Activated T-helper 9 cell treated with anti-CD3 and anti-CD28 coated beads, Interleukin-2, amount 50 U/mL, for 16 hours (primary cell): ENCODE results near the gene RBPJ.

Experiments used
- DNase-seq: peaks from one replicate; pipeline ENCODE4 v3.0.0-alpha.2; 2020; ENCODE audit warnings: low read depth

The RBPJ gene

DNA sequence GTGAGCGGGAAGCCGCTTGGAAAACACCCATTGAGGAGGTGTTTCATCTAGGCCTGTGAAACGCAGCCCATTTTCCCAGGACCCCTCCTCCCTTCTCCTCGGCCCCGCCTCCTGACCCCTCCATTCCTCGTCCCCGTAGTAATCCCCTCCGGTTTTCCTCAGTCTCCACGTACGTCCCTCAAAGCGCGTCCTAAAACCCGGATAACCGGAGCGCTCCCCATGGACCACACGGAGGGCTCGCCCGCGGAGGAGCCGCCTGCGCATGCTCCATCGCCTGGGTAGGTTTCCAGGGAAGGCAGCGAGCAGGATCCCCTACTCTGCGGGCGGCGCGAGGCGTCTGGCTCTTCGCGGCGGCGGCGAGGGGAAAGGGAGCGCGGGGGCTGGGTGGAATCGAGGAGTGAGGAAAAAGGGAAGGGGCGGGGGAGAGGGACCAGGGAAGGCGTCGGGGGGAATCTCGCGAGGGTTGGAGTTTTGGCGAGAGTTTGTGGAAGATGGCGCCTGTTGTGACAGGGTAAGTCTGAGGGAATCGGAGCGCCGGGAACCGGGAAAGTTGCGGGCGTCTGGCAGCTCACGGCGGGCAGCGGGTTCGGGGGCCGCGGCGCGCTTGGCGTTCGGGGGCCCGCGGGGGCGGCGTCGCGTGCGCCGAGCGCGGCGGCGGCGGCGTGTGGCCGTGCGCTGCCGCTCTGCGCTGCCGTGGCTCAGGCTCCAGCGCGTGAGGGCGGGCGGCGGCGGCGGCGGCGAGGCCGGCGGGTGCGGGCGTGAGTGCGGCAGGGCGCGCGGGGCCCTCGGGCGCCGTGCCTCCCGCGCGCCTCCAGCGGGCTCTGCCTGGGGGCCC is at the start of gene RBPJ:
TSS of gene RBPJ (plus strand) at position 477 of the 835 bp plus-strand sequence. CDS start at position 492, 15 bp downstream.
- peak; percentile 73 for DNase-seq

GRCh38 chr4:26271703-26272102 is 49.1 kb upstream of the RBPJ start:
- DNase-seq, result no peak

- DNase-seq, result no peak
Observed at GRCh38 chr4:26272654-26273615, 47.9 kb upstream of the RBPJ start.

- DNase-seq, result no peak
Observed at GRCh38 chr4:26273616-26273980, 47.2 kb upstream of the RBPJ start.

GRCh38 chr4:26275281-26275680 is 45.5 kb upstream of the RBPJ start:
- DNase-seq, result no peak

- DNase-seq, result no peak
Observed at GRCh38 chr4:26279446-26279845, 41.4 kb upstream of the RBPJ start.

DNA sequence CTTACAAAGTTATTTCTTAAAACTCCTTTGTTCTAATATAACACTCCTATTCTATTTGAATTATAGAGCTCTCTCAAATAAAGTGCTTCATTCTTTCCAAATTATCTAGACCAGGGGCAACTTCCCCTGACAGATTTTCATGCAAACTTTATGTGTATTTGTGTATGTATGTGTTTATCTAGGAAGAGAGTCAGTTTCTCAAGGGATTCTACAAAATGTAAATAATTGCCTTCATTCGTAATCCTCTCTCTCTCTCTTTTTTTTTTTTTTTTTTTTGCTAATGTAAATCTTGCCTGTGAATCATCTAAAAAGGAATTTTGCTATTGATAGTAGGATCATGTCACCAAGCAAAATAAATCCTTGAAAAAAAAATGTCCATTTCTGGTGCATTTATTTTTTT is 38.9 kb upstream of the RBPJ start:
- DNase-seq, result no peak

DNA sequence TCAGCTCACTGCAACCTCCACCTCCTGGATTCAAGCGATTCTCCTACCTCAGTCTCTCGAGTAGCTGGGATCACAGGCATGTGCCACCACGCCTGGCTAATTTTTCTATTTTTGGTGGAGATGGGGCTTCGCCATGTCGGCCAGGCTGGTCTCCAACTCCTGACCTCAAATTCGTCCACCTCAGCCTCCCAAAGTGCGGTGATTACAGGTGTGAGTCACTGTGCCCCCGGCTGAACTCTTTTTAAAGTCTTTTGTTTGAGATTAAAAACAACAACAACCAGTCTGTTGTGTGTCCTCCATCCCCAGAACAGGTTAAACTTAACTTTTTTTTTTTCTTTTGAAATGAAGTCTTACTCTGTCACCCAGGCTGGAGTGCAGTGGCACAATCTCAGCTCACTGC is 36.3 kb upstream of the RBPJ start:
- no peak for DNase-seq

DNA sequence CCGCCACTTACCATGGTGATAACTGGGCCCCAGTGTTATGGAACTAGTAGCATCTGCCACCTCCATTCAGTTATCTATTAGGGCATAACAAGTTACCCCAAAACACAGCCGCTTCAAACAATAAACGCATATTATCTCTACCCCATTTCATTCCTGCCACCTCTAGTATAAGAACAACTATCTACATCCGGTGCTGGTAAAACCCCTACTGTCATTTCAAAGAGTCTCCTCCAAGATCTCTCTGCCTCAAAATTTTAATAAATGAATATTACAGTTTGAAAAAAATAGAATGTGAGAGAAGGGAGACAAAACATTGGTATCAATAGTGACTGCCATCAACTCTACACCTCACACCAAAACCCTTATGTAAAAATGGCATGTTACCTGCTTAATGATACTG is 35.5 kb upstream of the RBPJ start:
- DNase-seq, result no peak

DNA sequence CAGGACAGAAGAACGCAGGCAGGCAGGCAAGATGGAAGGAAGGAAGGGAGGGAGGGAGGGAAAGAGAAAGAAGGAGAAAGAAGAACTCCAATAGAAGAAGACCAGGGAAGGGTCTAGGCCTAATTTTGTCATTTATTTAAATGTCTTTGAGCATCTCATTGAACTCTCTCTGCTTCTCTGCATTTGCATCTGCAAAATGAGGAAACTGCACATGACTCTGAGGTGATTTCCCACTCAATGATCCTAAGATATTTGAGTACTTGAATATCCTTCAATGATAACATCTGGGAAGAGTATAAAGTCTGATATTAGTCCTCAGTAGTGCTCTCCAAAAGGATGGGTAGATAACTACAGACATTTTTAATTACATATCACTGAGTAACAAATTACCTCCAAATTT is 33.1 kb upstream of the RBPJ start:
- no peak for DNase-seq

DNA sequence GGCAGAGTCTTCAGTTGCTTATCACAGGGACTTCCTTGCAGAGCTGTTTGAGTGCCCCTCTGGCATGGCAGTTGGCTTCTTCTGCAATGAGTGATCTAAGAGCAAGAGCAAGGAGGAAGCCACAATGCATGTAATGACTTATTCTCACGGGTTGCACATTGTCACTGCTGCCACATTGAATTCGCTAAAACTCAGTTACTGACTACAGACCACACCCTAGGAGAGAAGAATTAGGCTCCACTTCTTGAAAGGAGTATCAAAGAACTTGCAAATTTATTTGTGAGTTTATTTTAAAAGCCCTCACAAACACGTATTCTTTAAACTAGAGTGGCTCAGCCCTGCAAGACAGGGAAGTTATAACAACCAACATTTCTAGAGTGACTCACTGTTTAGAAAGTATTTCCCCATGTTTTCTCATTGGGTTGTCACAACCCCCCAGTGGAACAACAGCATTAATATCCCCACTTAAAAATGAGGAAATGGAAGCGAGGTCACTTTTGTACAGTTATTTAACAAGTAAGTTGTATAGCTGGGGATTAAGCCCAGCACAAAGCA is 32.4 kb upstream of the RBPJ start:
- DNase-seq, result no peak

DNA sequence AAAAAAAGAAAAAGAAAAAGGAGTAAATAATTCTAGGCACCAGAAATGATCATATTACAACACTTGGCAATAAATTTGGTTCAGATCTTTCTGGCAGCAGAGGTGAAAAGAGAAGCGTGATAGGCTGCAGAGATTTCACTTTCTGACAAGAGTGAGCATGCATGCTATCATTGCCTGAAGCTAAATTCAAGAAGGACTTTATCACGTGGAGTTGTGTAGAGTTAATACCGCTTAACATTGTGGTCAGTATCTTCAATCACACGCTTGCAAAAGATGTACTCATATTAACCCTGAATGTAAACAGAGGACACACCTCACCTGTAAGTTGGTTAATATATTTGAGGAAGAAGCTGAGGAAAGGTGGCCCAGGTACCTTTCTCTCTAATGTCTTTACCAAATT is 31.4 kb upstream of the RBPJ start:
- DNase-seq, result no peak

- DNase-seq, result no peak
Observed at GRCh38 chr4:26290321-26290720, 30.5 kb upstream of the RBPJ start.

GRCh38 chr4:26294904-26295303 is 25.9 kb upstream of the RBPJ start:
- DNase-seq, result no peak

DNA sequence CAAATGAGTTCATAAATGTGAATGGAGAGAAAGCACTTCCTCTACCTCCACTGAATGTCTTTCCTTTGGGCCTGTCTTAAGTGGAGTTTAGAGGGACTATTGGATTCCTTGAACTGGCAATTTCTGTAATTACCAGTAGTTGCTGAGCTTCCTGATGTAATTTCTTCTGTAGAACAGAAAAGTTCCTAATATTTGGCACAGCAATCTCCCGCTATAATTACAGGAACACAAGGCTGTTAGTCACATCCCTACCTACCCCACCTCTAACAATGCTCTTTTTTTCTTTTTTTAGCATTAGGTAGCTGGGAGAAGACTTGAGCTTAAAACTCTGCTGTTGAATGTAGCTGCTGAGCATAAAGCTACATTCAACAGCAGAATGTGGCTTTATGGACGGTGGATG is 24.8 kb upstream of the RBPJ start:
- DNase-seq, result no peak

DNA sequence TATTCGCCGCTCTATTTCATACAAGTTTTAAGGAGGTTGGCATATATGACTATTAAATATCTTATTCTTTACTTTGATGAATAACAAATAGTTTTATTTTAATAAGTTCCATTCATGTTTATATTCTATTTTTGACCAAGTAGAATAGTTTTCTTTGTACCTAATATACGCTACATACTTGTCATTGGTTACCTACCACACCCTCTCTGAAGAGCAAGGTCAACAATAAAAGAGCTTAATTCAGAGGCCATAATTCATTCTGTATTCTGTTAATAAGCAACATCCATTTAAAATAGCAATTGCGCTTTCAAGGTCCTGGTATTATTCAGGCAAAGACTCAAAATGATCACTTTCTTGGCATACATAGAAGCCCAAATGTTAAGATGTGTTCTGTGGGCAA is 24.3 kb upstream of the RBPJ start:
- DNase-seq, result no peak

DNA sequence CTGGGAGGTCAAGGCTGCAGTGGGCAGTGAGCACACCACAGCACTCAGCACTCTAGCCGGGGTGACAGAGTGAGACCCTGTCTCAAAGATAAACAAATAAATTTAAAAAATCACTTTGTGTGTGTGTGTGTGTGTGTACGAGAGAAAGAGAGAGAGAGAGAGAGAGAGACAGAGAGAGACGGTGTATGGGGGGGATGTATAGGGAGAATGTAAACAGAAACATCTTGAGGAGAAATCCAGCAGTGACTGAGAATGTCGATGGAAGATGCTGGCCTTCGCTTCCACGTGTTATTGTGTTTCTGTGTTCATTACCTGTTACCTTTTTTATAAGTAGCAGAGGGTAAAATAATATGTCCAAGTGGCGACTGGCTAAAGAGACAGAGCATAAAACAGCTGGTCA is 23.6 kb upstream of the RBPJ start:
- DNase-seq, result no peak

- no peak for DNase-seq
Observed at GRCh38 chr4:26298198-26298947, 22.4 kb upstream of the RBPJ start.

- no peak for DNase-seq
Observed at GRCh38 chr4:26299254-26299882, 21.4 kb upstream of the RBPJ start.

GRCh38 chr4:26300314-26301307 is 20.2 kb upstream of the RBPJ start:
- DNase-seq, result no peak
